ENCODE data around the gene GFRA1.

Gene GFRA1

DNA sequence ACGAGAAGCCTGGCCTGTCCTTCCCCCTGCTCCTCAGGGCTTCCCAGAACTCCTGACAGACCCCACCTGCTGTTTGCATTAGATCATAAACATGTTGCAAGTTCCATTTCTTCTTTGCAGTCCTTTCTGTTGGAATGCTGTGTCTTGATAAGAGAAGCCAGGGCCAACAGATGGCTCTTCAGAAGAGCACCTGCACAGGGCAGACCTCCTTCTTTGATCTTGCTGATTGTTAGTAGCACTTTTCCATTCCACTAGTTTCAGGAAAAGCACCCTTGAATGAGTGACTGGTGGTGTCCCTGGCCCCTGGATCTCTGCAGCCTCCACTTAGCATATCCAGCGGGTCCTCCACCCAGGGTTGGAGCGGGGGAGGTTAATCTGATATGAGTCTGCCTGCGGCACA is 243.2 kb downstream of the GFRA1 start:
- DNase-seq (ENCODE audit: low read depth in 2 of 2) = no peak

DNA sequence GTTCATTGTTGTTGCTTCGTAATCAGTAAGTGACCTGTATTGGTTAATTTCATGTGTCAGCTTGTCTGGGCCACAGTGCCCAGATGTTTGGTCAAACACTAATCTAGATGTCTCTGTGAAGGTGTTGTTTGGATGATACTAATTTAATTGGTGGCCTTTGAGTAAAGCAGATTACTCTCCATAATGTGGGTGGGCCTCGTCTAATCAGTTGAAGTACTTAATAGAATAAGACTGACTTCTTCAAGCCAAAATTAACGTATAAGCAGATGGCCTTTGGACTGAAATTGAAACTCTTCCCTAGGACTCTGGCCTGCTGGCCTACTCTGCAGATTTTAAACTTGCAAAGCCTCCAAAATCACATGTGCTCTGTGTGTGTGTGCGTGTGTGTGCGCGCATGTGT is 245.7 kb downstream of the GFRA1 start:
- no peak for DNase-seq (ENCODE audit: low read depth in 2 of 2)

DNA sequence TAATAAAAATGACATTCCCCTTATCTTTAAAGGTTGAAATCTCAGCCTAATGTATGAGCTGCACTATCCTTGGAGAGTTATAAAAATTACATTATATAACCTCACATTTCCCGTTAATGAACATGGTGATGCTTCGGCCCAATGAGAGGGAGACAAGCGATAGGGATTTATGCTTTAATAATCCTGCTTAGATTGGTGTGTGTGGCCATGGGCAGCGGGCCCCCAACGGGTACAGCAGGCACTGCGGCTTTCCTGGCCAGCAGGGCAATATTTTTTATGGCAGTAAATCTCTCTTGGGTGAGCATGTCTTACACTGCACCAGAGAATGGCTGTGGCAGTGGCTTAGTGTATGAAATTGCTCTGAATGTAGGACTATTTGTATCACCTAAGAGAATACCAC is 246.3 kb downstream of the GFRA1 start:
- DNase-seq (ENCODE audit: low read depth in 2 of 2) = no peak

DNA sequence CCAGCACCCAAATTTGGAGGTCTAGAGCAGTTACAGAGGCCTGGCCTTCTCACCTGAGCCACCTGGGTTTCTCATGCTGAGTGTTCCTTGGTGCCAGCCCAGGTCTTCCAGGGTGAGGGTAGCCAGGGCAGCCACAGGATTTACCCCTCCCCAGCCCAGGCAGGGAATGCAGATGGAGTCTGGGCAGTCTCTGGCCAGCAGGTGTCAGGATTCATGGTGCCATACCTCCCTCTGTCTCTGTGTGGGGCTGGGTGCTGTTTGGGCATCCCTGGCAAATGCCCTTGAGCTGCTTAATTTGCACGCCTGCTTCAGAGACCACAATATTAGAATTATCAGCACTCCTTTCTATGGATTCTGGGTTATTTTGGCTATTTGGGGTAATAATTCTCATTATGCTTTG is 246.7 kb downstream of the GFRA1 start:
- DNase-seq (ENCODE audit: low read depth in 2 of 2) = no peak

DNA sequence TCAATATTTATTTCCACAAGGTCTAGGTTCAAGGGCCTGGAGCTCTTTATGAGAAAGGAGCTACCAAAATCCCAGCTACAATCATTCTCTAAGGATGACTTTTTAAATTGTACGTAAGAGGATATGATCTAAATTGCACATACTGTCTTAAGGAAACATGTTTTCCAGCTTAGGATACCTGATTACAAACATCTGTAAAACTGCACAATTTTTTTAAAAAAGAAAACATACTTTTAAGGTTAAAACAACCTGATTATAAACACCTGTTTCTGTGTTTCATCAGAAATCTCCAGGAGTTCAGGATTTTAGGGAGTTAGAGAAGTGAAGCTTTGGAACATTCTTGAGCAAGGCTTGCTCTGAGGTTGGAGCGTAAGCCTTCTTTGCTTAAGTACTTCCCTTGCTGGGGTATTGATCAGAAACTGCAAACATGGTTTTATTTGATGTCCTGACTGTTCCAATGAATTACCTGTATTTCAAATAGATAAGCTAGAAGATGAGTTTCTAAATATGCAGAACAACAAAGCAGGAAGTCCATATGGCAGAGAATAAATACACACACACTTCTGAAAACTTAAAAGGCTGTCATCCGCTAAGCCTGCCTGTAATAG is 248.6 kb downstream of the GFRA1 start:
- no peak for DNase-seq (ENCODE audit: low read depth in 2 of 2)

GRCh38 chr10:116017405-116017804 is 255.6 kb downstream of the GFRA1 start:
- no peak for DNase-seq (ENCODE audit: low read depth in 2 of 2)

GRCh38 chr10:116015583-116016333 is 257.2 kb downstream of the GFRA1 start:
- DNase-seq (ENCODE audit: low read depth in 2 of 2) = no peak

GRCh38 chr10:116014871-116015582 is 258.0 kb downstream of the GFRA1 start:
- no peak for DNase-seq (ENCODE audit: low read depth in 2 of 2)

- no peak for DNase-seq (ENCODE audit: low read depth in 2 of 2)
These were observed 258.7 kb downstream of the GFRA1 start for GRCh38 chr10:116014326-116014725.

- DNase-seq (ENCODE audit: low read depth in 2 of 2) = no peak
These were observed 261.1 kb downstream of the GFRA1 start for GRCh38 chr10:116011929-116012328.

- no peak for DNase-seq (ENCODE audit: low read depth in 2 of 2)
These were observed 265.6 kb downstream of the GFRA1 start for GRCh38 chr10:116007256-116007891.
